ENCODE measurements around the gene ABCD1. TPM values are rescaled to one million over a fixed set of nuclear protein-coding genes. Genes with fewer than 3 reads are reported as not detected.
"Not testable (repeated sequence)": the region's sequence is repeated elsewhere in the genome, so short reads cannot be mapped to it uniquely, and the experiment has no call there.

Gene ABCD1
- polyA plus RNA-seq, 1 donor, result 13.5 TPM

GRCh38 chrX:153694687-153695270 lies 29.9 kb upstream of the ABCD1 start:
- DNase-seq, result no peak

- no peak for DNase-seq
Measured at GRCh38 chrX:153696100-153696499, 28.6 kb upstream of the ABCD1 start.

GRCh38 chrX:153696538-153696937 lies 28.1 kb upstream of the ABCD1 start:
- DNase-seq, result not testable (repeated sequence)

- DNase-seq, result not testable (repeated sequence)
Measured at GRCh38 chrX:153696986-153697722, 27.5 kb upstream of the ABCD1 start.

DNA sequence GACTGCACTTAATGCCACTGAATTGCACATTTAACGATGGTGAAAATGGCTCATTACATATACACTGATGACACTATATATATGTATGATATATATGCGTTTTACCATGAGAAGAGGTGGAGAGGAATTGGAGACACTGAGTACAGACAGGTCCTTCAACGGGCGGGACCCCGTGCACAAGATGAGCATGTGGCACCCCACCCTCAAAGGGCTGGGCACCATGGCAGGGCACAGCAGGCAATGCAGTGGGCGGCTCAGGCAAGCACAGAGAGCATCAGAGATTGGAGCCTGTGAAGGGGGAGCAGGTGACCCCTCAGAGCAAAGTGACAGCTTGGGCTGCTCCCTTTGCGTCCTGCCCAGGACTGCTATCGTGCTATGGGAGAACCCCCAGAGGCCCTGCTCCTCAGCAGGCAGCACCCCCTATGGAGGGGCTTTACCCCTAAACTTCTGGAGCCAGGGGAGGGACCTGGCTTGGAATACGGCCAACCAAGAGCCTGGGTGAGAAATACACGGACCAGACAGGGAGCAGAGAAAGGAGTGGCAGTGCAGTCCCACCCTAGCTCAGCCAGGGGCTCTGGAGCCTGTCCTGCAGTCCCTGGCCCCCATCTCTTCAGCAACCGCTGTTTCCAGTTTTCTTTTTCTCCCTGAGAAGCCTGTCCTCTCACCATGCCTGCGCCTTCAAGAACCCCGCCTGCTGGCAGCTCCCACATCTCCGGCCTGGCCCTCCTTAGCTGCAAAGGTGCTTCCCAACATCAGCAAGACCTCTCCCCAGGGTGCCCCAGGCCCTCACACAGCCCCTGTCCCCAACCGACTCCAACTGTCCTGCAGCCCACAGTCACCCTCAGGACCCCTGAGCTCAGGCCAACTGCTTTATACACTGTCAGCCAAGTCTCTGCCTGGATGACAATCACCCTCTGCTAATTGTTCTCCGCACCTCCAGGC lies 26.5 kb upstream of the ABCD1 start:
- DNase-seq, result no peak

DNA sequence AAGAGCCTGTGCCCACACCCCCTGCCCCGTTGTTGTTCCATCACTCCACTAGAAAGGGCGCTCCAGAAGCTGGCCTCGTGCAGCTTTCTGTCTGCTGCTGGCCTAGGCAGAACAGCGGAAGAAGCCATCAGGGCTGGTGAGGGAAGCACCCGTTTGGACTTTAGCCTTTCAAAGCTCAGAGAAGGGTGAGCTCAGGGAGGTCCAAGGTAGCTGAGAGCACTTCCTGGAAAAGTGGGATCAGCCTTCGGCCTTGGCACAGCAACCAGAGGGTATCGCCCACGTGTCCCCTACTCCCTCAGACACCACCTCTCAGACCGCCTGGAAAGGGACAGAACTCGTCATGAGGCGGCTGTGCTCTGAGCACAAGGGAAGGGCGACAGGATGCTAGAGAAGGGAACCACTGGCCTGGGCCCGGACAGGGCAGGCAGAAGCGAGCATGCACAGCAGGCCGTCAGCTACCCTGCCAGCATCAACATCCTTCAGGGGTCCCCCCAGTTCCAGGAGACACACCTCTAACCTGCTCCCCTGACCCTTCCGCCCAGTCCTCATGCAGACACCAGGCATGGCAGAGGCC lies 25.4 kb upstream of the ABCD1 start:
- DNase-seq, result not testable (repeated sequence)

DNA sequence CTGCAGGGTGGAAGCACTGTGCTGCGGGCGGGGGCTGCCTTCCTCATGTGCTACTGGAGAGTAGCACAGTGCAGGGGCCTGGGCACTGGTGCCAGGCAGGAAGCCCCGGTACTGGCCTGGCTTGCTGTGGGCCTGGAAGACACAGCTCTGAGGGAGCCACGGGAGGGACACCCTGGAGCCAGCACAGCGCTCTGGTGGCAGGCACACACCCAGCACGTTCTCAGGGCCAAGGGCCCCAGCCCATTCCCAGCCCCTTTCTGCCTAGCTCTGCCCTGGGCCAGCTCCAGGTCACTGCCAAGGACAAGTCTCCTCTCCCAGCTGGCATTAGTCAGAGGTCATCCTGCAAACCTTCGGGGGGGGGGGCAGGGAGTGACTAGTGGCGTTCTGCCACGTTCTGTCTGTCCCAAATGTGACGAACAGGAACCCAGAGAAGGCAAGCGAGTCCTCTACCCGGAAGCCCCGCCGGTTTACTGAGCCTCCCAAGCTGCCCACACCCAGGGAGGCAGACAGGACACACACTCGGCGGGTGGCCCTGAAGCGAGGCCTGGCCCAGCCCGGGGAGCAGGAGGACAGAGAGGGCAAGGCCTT lies 24.8 kb upstream of the ABCD1 start:
- DNase-seq, result not testable (repeated sequence)

- DNase-seq, result no peak
Measured at GRCh38 chrX:153700376-153700945, 24.2 kb upstream of the ABCD1 start.

DNA sequence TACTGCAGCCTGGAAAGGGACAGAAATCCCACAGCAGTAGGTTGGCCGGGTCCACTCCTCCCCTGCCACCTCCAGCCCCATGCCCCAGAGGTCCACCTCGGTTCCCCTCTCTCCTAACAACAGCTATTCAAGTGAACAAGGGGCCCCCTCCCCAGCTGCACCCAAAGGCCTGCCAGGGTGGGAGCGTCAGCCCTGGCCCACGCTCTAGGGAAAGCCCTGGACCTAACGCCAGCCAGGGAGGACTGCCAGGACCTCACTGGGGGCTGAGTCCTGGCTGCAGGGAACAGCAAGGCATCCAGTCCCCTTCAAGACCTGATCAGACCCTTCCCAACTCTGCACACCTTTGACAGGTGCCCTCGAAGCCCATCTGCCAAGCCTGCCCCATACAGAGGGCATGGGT lies 23.7 kb upstream of the ABCD1 start:
- DNase-seq, result no peak

DNA sequence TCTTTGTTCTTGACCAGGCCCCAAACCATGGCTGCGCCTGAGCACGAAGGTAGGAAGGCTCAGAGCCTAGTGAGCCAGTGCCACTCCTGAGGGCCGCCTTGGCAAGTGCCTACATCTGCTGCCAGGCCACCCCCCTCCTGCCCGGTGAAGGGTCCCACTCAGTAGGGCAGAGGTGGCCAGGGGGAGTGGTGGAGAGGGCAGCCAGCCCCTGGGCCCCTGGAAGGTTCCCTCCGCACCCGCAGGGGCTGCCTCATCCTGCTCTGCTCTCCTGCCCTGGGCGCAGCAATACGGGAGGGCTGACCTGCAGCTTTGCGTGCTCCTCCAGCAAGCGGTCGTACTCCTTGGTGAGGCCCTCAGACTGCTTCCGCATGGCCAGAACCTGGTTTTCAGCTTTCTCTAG lies 22.9 kb upstream of the ABCD1 start:
- no peak for DNase-seq

- no peak for DNase-seq
Measured at GRCh38 chrX:153702336-153703035, 22.2 kb upstream of the ABCD1 start.

DNA sequence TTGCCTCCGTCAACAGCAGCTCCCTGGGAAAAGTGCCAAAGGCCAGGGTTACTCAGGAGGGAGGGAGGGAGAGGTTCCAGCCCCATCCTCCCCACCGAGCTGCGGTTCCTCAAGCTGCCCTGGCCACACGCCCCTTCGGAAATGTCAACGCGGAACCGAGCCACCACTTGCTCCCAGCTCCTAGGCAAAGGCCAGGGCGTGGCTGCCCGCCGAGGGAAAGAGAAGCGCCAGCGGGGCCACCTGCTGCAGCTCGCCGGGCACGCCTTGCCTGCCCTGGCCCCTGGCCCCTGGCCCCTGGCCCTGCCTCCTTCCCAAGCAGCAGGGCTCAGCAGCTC lies 21.7 kb upstream of the ABCD1 start:
- no peak for DNase-seq

GRCh38 chrX:153704021-153704526 lies 20.6 kb upstream of the ABCD1 start:
- DNase-seq, result no peak

DNA sequence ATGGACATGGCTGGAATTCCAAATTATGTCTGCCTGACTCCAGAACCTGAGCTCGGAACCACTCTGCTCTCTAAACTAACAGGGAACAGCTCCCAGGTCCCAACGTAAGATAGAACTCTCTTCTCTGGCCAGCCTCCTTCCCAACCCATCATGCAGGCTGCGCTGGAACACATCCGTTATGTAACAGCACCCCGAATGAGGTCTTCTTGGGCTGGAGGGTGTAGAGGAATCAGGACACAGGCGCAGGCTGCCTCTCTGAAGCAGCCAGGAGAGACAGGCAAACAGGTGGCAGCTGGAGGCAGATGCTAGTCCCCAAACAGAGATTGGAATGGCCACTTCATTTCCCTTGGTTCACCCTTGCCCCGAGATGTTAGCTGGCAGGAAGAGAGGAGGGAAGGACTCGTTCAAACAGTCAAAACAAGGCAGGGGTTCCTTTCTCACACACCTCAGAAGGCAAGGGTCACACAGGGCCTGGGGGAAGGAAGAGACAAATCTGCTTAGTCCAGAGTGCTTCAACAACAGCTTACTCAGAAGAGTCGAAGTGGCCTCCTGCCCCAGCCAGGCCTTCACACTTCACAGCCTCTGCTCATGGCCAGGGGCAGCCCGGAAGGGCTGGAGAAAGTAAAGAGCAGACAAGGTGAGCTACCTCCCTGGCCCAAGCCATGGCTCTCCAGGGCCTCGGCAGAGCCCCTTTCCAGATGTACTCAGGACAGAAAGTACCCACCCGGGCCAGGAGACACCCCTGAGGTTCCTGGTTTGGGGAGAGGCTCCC lies 19.8 kb upstream of the ABCD1 start:
- not testable (repeated sequence) for DNase-seq

- not testable (repeated sequence) for DNase-seq
Measured at GRCh38 chrX:153705403-153706060, 19.1 kb upstream of the ABCD1 start.

DNA sequence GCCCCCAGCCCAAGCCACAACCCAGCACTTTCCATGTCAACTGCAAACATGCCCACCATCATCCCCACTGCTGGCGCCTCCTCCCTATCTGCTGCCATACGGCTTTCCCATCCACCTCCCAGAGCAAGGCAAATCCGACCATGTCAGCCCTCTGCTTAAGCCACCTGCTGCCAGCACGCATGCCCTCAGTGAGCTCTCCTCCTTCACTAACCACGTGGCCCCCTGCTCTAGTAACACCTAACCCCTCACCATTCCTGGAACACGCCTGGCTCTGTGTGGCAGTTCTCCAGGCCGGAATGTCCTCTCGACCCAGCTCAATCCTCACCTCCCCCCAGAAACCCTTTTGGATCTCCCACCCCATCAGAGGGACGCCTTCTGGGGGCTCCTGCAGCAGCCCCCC lies 17.9 kb upstream of the ABCD1 start:
- no peak for DNase-seq

DNA sequence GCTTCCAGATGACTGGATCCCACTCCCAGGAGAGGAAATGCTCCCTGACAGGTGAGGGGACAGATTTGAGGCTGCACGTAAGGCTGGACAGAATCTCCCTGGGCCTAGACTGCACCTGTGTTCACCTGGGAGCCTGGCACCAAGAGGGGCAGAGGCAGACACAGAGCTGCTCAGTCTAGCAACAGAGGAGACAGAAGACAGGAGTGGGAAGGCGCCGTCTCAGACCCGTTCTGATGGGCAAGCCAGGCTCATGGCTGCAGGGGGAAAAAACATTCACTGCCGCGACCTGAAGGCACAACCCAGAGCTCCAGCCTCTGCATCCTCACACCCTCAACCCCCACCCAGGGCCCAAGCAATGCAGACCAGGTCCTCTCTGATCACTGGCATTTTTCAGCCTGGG lies 17.2 kb upstream of the ABCD1 start:
- DNase-seq, result no peak

GRCh38 chrX:153708415-153708814 lies 16.2 kb upstream of the ABCD1 start:
- DNase-seq, result peak; percentile 49

DNA sequence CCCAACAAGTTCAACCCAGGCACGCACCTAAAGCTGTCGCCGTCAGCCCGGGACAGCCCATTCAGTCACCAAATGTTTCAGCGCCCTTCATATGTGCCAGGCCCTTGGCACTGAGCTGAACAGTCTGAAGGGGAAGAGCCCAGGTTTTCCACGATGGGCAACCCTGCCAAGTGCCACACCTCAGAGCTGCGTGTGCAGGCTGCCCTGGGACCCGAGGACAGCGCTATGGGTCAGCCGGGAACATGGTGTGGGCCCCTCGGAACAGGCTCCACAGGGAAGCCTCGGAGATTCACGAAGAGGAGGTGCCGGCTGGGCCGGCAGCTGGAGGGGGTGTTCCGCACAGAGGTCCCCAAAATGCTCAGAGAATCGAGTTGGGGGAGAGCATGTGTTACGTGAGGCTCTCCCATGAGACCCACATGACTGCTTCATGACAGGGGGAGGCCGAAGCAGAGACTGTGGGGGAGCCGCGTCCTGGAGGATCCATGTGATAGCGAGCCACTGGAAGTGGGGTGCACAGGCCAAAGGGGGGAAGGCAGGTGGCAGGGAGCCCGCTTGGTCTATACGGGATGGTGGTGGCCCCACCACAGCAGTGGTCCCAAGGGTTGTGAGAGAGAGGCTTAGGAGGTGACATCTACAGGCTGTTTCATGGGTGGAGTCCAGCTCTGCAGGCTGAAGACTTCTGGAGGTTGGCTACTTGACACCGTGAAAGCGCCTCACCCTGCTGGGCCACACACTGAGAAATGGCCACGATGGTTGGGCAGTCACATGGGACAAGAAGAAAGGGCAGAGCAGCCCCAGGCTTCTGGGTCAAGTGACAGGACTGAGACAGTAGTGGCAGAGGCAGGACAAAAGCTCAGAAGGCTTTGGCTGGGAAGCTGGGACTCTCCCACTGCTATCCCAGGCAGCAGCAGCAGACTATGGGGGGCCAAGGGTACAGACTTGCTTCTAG lies 14.7 kb upstream of the ABCD1 start:
- DNase-seq, result no peak

Data from hindlimb muscle (tissue), 1 donor.